Stimulated activated CD8-positive, alpha-beta memory T cell treated with anti-CD3 and anti-CD28 coated beads, Interleukin-12 subunit alpha, Interleukin-12 subunit beta, amount 100 ng/mL, for 24 hours (primary cell): ENCODE results near the gene FBXW11.
"Not testable (repeated sequence)": the region's sequence is repeated elsewhere in the genome, so short reads cannot be mapped to it uniquely, and the experiment has no call there.

Source experiments
- DNase-seq: peaks from one replicate; pipeline ENCODE4 v3.0.0-alpha.2; 2020; ENCODE audit errors: extremely low read depth

FBXW11 gene

DNA sequence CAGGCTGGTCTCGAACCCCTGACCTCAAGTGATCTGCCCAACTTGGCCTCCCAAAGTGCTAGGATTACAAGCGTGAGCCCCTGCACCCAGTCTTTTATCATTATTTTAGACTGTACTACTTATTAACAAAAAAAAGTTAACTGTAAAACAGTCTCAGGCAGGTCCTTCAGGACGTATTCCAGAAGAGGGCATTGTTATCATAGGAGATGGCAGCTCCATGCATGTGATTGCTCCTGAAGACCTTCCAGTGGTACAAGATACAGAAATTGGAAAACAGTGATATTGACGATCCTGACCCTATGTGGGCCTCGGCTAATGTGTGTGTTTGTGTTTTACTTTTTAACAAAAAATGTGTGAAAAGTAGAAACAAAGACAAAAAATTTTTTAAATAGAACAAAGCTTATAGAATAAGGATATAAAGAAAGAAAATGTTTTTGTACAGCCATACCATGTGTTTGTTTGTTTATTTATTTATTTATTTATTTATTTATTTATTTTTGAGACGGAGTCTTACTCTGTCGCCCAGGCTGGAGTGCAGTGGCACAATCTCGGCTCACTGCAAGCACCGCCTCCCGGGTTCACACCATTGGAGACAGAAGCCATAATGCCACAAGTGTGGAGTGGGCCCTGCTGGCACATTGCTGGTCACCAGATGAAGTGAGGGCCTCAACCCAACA is 13.8 kb upstream of the FBXW11 start:
- not testable (repeated sequence) for DNase-seq

DNA sequence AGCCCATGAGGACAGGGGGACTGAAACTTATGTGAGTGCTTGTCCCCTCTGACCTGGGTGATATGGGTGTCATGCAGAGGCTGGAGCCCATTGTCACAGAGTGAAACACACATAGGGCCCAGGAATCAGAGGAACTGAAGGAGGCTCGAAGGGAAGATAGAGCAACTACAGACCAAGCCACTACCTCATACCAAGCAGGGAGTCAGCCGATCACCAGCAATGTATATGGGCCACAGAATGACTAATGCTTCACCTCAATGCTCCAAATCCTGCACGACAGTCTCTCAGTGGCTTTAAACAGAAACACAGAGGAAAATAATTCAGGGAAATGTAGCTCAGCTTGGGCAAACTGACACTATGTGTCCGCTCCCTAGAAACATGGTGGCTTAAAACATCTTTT is 8.9 kb upstream of the FBXW11 start:
- DNase-seq, result no peak

DNA sequence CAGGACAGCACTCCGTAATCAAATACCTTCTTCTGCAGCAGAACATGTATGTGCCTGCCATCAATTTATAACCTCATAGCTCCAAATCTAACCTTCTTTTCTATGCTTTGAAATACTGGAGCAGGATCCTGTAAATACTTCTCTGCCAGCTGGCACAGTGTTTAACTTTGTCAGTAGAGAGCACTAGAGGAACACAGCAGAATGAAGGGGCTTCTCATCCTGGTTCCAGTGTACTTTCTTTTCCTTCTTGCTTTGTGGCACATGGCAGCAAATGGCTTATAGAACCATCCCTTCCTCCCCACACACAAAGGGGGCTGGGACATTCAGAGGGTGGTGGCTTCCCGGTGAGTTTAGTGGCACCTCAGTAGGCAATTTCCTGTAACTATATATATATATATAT is 3.8 kb upstream of the FBXW11 start:
- no peak for DNase-seq

DNA sequence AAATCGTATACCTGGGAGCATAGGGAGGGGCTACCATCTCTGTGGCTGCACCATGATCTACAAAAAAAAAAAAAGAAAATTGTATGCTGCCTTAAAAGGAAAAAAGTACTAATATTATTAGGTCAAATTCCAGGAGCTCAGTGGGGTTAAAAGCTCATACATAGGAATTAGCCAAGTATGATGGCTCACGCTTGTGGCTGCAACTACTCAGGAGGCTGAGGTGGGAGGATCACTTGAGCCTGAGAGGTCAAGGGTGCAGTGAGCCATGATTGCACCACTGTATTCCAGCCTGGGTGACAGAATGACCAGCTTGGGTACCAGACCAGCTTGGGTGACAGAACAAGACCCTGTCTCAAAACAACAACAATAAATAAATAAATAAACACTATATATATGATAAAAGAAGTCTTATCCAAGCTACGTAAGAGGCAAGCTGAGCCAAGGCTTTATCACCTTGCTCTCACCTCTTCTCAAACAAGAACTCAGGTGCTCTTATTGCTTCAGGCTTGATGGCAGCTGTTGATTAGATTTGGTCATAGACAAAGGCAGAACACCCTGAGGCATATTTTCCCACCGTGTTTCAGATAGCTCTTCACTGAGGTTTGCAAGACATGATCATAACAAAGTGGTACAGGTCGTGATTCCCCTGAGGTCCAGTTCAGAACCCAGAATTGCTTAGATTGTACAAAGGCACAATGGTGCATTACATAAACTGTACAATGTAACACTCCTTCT is 3.3 kb upstream of the FBXW11 start:
- DNase-seq, result no peak

DNA sequence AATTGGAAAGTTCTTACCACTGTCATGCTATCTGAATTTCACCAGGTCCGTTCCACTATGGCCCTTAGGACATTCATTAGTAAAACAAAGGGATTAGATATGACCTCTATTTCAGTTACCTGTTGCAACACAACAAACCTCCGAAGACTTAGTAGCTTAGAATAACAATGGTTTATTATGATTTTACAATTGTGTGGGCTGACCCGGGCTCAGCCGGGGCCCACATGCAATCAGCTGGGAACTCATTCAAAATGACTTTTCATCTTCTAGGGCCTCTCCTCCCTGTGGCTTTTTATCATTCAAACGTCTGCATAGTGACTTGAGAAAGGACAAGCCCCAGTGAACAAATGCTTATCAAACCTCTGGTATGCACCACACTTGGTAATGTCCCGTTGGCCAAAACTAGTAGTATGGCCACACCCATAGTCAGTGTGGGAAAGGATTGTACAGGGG is 2.3 kb upstream of the FBXW11 start:
- DNase-seq, result no peak

DNA sequence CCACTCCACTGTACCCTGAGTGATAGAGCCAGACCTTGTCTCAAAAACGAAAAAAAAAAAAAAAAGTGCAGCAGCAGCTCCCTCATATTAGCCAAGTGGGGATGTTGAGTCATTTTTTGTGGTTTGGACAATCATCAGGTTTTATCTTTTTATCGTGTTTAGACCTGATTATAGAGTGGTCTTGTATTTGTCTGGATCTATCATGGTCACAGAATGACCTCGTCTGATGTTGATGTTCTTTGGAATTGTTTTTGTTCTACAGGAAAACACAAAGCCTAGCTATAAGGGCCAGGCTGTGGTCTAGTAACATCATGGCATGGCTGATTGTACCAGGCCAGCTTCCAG is 1.6 kb upstream of the FBXW11 start:
- no peak for DNase-seq

DNA sequence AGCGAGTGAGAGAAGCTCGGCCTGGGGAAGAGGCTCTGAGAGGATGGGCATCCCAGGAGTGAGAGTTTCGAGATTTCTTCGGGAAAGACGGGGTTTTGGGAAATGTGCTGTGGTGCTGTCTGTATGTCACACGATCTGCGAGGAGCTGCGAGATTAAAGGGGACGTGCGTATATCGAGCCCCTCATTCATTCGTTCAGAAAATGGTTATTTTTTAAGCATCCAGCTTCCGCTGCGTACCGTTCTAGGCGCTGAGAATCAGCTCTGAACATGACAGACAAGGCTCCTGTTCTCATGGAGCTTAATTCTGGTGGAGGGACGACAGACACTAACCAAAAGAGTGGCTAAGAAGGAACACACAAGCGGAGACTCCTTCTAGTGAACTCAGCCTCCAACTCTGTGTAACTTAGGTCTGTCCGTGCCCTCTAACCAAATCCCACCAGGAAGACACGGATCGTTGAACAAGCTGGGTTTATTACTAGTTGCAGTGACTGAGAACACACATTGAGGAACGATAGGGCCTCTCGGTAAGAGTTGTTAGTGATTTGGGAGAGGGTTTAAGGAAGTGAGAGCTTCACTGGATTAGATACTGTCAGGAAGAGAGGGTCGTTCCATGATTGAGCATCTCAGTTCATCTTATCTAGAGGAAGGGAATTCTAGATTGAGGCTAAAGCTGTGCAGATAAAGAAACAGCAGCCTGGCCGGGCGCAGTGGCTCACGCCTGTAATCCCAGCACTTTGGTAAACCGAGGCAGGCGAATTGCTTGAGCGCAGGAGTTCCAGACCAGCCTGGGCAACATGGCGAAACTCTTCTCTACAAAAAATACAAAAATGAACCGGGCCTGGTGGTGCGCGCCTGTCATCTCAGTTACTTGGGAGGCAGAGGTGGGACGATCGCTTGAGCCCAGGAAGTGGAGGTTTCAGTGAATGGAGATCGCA is 1.0 kb upstream of the FBXW11 start:
- DNase-seq, result no peak

DNA sequence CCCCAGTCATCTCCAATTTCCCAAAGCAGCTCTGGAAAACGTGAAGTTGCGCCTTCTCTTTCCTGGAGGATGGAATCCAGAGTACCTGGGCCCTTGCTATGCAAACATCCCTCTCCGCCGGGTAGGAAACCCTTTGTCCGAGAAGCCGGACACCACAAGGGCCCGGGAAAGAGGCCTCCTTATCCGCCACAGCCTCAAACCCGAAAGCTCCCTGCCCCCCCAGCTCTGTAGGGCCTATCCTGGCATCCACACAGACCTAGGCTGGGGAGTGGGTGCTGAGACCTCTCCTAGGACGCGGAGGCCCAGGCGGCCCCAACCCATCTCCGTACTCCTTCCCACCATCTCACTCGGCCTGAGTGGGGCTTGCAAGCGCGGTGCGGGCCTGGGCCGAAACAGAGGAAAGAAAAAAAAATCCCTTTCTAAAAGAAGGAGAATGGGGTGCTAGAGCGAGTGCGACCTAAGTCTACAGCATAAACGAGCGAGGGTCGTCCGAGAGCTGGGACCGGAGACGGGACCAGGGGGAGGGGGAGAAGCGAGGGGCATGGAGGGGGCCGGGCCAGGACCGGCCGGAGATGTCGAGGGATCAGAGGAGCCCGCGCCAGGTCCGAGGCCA is 624 bp downstream of the FBXW11 start:
- no peak for DNase-seq

DNA sequence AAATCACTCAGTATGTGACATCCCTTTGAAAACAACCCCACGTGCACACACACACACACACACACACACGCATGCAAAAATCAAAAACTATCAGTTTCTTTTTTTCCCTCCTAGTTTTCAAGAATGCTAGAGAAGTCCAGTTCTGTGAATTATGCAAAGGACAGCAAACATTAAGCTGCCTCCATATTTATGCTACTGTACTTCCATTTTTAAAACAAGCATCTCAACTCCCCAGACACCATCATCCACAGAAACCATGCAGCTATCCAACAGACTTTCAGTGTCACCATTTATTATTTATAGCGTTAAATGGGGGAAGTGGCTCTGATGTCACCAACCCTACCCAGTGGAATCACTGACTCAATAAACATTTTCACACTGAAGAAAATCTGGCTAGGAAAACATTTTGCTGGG is 1.6 kb downstream of the FBXW11 start:
- DNase-seq, result no peak

DNA sequence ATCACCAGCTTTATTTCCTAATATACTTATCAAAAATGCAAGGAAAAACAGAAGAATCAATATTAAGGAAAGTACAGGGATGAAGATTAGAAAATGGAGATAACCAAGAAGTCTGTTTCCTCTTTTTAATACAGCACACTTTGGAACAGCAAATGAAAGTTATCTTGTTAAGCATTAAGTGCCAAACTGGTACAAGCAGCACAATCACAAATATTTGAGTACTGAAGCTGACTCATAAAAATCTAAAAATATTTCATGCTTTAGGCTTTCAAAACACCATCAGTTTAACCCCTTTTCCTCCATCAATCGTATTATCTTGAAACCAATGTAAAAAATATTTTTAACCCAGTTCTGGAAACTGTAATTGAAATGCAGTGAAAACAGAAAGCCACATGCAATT is 2.7 kb downstream of the FBXW11 start:
- DNase-seq, result no peak

DNA sequence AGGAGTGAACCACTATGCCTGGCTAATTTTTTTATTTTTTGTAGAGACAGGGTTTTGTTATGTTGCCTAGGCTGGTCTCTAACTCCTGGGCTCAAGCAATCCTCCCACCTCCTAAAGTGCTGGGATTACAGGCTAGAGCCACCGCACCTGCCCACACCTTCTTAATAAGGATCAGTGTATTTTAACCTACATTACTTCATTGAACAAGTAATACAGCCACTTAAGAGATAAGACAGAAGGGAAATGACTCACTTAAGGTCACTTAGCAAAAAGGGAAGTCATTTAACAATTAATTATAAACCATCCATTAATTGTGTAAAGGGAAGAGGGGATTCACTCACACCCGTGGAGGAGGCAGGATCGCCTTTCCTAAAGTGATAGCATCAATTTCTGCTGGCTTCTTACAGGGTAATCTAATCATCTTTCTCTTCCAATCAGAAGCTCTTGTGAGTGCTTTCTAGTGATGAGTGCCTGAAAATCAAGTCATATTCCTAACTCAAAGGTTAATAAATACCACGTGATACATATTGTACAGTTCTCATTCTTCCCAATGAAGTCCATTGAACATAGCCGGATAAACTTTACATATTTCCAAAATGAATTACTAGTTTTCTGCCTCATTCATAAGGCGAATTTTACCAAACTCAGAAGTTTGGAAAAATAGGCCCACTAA is 3.5 kb downstream of the FBXW11 start:
- DNase-seq, result no peak

DNA sequence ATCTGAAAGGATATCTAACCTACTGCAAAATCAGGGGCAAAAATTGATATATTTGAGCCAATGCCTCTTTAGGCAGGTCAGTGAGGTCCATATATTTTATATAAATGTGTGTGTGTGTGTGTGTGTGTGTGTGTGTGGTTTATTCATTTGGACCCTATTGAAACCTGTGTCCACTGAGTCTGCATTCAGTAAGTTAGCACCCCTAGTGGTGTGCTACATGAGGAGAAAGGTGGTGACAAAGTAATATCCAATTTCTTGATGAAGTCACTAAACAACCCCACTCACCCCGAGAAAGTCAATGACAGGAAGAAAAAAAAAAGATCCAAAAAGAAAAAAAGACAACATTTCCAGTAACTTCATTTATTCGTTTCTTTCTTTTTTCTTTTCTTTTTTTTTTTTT is 4.1 kb downstream of the FBXW11 start:
- no peak for DNase-seq

DNA sequence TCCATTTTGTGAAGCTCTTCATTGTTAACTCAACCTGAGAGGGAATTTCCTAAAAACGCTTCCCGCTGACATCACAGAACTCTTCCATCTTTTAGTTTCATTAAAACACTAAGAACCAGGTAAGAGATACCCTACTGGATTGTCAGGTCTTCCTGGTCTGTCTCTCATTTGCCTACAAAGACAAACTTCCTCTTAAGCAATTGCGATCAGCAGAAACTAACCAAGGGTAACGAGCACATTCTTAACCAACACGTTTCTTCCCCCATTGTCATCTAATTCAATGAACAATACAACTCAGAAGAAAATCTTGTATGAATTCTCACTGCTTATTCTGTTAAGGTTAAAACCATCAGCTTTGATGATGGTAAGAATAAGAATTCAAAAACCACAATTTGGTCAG is 6.6 kb downstream of the FBXW11 start:
- no peak for DNase-seq

DNA sequence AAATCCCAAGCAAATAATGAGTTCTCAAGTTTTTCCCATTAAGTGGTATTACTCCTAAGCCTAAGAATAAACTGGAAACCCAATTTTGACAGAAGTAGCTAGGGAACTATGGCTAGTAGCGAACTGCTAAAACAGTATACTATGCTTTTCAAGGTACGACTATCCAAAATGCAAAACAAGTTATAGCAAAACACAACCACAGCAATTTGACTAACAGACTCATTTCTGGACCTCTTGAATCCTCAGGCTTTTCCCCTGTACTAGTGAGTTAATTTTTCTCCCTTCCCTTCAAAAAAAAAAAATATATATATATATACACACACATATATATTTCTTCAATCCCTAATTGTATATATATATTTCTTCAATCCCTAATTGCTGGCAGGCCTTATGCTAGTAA is 7.3 kb downstream of the FBXW11 start:
- no peak for DNase-seq

DNA sequence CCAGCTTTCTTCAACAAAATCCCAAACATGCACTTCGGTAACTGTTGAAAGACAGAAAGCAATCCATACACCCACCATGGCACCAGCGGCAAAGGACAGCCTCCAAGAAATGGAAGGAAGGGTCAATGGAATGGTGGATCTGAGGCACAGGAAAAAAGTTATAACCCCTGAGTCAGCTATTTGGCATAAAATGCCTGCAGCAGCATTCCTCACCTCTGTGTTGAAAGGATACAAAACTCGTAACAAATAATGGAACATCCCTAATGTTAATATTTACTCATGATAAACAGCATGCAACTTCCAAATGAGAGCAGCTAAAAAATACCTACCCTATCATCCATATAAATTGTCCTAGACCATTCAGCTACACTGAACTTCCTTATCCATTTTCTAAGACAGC is 9.4 kb downstream of the FBXW11 start:
- no peak for DNase-seq

DNA sequence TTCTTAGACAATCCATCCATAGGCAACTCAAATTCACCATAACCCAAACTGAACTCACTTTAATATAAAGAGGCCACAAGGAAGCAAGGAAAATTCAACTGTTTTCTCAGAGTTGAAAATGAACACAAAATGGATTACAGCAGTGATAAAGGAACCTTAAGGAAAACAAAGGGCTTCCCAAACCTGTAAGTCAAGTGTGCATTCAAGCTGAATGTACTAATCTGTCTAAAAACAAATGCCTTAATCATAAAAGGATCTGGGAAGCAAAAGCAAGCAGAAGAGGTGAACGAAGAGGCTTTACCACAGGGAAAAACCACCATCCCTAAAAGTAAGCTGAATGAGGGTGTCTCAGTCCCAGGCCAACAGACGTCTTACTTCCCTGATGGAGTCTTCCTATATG is 13.6 kb downstream of the FBXW11 start:
- no peak for DNase-seq

DNA sequence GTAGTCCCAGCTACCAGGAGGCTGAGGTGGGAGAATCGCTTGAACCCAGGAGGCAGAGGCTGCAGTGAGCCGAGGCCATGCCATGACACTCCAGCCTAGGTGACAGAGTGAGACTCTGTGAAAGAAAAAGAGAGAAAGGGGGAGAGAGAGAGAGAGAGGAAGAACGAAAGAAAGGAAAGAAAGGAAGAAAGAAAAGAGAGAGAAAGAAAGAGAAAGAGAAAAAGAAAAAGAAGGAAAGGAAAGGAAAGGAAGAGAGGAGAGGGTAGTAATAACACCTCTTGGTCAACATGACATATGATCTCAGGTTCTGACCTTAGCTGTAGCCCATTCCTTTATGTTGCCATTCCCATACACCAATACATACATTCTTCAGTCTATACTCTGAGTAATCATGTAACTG is 14.1 kb downstream of the FBXW11 start:
- DNase-seq, result no peak

DNA sequence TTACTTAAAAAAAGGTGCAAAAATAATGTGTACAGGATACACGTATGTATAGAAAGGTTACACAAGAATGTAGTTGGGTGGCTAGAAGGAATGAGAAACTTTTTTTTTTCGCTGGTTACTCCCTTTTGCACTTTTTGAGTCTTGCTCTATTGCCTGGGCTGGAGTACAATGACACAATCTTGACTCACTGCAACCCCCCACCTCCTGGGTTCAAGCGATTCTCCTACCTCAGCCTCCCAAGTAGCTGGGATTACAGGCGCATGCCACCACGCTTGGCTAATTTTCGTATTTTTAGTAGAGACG is 15.8 kb downstream of the FBXW11 start:
- DNase-seq, result no peak

DNA sequence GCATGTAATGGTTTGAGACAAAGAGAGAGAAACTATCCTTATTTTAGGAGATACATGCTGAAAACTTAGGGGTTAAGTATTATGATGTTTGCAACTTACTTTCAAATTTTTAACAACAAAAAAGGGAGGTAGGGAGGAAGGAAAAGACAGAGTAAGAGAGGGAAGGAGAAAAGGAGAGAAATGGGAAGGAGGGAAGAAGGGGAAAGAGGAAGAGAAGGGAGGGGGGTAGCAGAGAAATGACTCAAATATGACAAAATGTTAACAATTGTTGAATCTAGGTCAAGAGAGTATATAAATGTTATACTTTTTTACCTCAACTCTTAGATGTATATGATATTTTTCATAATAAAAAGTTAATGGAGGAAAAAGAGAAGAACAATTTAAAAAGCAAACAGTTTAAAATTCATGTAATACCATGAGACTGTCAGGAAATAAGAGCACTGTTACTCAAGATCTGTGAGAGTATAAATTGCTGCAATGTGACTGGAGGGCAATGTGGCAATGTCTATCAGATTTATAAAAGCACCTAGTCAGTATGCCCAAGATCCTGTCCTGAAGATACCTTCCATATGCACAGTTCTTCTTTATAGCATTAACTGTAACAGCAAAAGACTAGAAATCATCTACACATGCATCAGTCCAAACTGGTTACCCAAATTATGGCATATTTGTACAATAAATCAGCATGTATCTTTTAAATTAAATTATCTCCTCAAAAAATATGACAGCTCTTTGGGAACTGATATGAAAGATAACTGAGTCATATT is 16.3 kb downstream of the FBXW11 start:
- DNase-seq, result no peak

DNA sequence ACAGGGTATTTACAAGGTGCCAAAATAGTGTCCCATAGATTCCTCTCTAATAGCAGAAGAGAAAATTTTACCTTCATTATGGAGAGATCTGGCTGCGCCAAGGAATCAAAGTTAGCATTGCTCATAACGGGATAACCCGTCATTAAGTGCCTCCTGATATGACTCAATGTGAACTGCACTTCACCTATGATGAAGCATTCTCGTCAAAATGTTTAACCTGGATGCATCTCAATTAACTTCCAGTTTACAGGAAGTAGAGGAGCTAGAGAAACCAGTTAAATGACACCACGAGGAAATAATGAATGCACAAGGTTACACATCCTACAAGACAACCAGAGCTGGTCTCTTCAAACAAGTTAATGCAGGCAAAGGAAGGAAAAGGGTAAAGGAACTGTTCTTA is 17.2 kb downstream of the FBXW11 start:
- no peak for DNase-seq

DNA sequence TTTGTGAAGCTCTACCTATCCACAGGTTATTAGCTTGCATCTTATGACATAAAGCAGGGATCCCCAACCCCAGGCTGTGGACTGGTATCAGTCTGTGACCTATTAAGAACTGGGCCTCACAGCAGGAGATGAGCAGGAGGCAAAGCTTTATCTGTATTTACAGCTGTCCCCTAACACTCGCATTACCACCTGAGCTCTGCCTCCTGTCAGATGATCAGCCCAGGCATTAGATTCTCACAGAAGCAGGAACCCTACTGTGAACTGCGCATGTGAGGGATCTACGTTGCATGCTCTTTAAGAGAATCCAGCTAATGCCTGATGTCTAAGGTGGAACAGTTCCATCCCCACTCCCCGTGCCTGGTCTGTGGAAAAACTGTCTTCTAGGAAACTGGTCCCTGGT is 19.7 kb downstream of the FBXW11 start:
- no peak for DNase-seq
